HepG2 (cell line): ENCODE data around the gene TRMT112. TPM values are rescaled to one million over a fixed set of nuclear protein-coding genes. Genes with fewer than 3 reads are reported as not detected.
A peak's percentile ranks its signal among the peaks of the same experiment; 100 is the strongest.

Experiments
- NAIF1 ChIP-seq: sonication (generic); formaldehyde crosslinking; IDR thresholded peaks from 2 replicates; pipeline ENCODE4 v1.5.0; 2020; ENCODE audit warnings: mild to moderate bottlenecking, missing genetic modification reagents, borderline replicate concordance
- NFE2L2 ChIP-seq: fragments of 150-350 bp; IDR thresholded peaks from 2 replicates; pipeline ENCODE4 v1.6.1; 2014; ENCODE audit warnings: low read length
- NFKBIZ ChIP-seq: IDR thresholded peaks from 2 replicates; pipeline ENCODE4 v1.6.1; 2018; ENCODE audit warnings: missing genetic modification reagents, missing compliant biosample characterization
- NR2F6 ChIP-seq, 2 experiments: IDR thresholded peaks; 2 replicates each; pipeline ENCODE4 v1.6.1; 2016; ENCODE audit warnings: antibody characterized with exemption in 1 of 2, mild to moderate bottlenecking in 1 of 2
- POLR2A ChIP-seq, 2 experiments: IDR thresholded peaks; 2 replicates each; pipeline ENCODE4 v1.6.1; 2011; ENCODE audit warnings: low read depth in 2 of 2, low read length in 2 of 2, mild to moderate bottlenecking in 1 of 2, moderate library complexity in 1 of 2; ENCODE audit not compliant: insufficient read depth in 1 of 2
- RFXAP ChIP-seq: sonication (generic); formaldehyde crosslinking; IDR thresholded peaks from 2 replicates; pipeline ENCODE4 v1.4.0; 2020; ENCODE audit warnings: missing genetic modification reagents, borderline replicate concordance
- SALL2 ChIP-seq: sonication (generic); formaldehyde crosslinking; IDR thresholded peaks from 2 replicates; pipeline ENCODE4 v1.8.1; 2023; ENCODE audit warnings: mild to moderate bottlenecking, missing genetic modification reagents, inconsistent platforms
- TCF7 ChIP-seq: sonication (generic); IDR thresholded peaks from 2 replicates; pipeline ENCODE4 v1.6.1; 2016; ENCODE audit warnings: antibody characterized with exemption, low read depth
- TCF7L2 ChIP-seq: IDR thresholded peaks from 2 replicates; pipeline ENCODE4 v1.6.1; 2011; ENCODE audit warnings: mild to moderate bottlenecking, low read depth, low read length, moderate library complexity
- ZNF441 ChIP-seq: sonication (generic); formaldehyde crosslinking; IDR thresholded peaks from 2 replicates; pipeline ENCODE4 v1.7.0; 2021; ENCODE audit warnings: missing genetic modification reagents, borderline replicate concordance
- polyA plus RNA-seq, 8 experiments: library from polyadenylated mRNA; depleted of rRNA in 3 of 8; stranded (reverse) in 7 of 8; unstranded in 1 of 8; fragments of >200 nt; fragmentation: Illumina TruSeq in 4 of 8; extraction: Trizol in 4 of 8; gene quantifications; 2 replicates each; pipeline versions ENCODE4 v1.2.1 to v1.2.3, GENCODE V29; 2011 to 2016; ENCODE audit warnings: low read depth in 4 of 8, missing spikeins in 1 of 8, mixed read lengths in 1 of 8; ENCODE audit not compliant: insufficient read depth in 1 of 8
- total RNA-seq, 5 experiments: library from RNA; depleted of rRNA; stranded (reverse); fragments of >200 nt; fragmentation: Illumina TruSeq; extraction: Trizol; gene quantifications; 2 replicates each; pipeline ENCODE4 v1.2.3, GENCODE V29; 2016; ENCODE audit warnings: low read depth in 1 of 5
- TF ChIP-seq, protein P1 (sequence below): IDR thresholded peaks from 2 replicates; pipeline ENCODE4 v1.6.1; 2016; ENCODE audit warnings: control low read depth
- TF ChIP-seq, protein P2 (sequence below): sonication (generic); formaldehyde crosslinking; IDR thresholded peaks from 2 replicates; pipeline ENCODE4 v1.8.0; 2022; ENCODE audit warnings: missing genetic modification reagents, mild to moderate bottlenecking, moderate library complexity, borderline replicate concordance
- TF ChIP-seq, protein P3 (sequence below): sonication (generic); formaldehyde crosslinking; IDR thresholded peaks from 2 replicates; pipeline ENCODE4 v1.4.0; 2020; ENCODE audit warnings: missing genetic modification reagents
- TF ChIP-seq, protein P4 (sequence below): sonication (generic); formaldehyde crosslinking; conservative IDR thresholded peaks from 2 replicates; pipeline ENCODE4 v1.4.0; 2020; ENCODE audit warnings: missing genetic modification reagents
- TF ChIP-seq, protein P5 (sequence below): conservative IDR thresholded peaks from 2 replicates; pipeline ENCODE4 v1.6.1; 2018; ENCODE audit warnings: missing genetic modification reagents
- TF ChIP-seq, protein P6 (sequence below): sonication (generic); formaldehyde crosslinking; IDR thresholded peaks from 2 replicates; pipeline ENCODE4 v1.4.0; 2020; ENCODE audit warnings: missing genetic modification reagents, borderline replicate concordance
- TF ChIP-seq, protein P7 (sequence below): sonication (generic); formaldehyde crosslinking; IDR thresholded peaks from 2 replicates; pipeline ENCODE4 v1.4.0; 2020; ENCODE audit warnings: missing genetic modification reagents; ENCODE audit errors: not compliant biosample characterization

Gene TRMT112
- total and polyA plus RNA-seq, 2 of the 13 experiments (the other 11 are each of a cell fraction or from before 2014, with no cell fraction given): 186 to 409 TPM

DNA sequence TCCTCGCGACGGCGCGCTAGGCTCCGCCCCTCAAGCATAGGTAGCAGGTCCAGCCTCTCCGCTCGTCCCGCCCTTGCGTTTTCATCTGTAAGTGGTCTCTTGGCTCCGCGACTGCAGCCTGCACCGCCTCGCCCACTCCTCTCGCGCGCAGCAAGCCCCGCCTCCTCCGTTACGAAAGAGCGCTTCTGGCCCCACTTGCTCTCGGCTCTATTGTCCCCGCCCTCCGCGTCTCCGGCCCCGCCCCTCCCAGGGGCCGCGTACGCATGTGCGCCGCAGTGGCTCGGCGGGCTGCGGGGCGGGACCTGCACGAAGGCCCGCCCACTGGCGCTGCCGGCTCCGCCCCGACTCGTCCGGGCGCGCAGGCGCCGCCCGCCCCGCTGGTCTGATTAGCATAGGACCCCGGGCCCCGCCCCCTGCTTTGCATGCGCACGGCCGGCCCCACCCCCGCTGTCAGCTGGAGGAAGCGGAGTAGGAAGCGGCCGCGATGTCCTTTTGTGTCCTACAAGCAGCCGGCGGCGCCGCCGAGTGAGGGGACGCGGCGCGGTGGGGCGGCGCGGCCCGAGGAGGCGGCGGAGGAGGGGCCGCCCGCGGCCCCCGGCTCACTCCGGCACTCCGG, 12.2 kb downstream of the TRMT112 start, which contains the start of gene ESRRA (continued):
- TF ChIP-seq, protein P1, sequence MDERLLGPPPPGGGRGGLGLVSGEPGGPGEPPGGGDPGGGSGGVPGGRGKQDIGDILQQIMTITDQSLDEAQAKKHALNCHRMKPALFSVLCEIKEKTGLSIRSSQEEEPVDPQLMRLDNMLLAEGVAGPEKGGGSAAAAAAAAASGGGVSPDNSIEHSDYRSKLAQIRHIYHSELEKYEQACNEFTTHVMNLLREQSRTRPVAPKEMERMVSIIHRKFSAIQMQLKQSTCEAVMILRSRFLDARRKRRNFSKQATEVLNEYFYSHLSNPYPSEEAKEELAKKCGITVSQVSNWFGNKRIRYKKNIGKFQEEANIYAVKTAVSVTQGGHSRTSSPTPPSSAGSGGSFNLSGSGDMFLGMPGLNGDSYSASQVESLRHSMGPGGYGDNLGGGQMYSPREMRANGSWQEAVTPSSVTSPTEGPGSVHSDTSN: no peak
- no peak for TF ChIP-seq NFE2L2
- TF ChIP-seq, protein P2, sequence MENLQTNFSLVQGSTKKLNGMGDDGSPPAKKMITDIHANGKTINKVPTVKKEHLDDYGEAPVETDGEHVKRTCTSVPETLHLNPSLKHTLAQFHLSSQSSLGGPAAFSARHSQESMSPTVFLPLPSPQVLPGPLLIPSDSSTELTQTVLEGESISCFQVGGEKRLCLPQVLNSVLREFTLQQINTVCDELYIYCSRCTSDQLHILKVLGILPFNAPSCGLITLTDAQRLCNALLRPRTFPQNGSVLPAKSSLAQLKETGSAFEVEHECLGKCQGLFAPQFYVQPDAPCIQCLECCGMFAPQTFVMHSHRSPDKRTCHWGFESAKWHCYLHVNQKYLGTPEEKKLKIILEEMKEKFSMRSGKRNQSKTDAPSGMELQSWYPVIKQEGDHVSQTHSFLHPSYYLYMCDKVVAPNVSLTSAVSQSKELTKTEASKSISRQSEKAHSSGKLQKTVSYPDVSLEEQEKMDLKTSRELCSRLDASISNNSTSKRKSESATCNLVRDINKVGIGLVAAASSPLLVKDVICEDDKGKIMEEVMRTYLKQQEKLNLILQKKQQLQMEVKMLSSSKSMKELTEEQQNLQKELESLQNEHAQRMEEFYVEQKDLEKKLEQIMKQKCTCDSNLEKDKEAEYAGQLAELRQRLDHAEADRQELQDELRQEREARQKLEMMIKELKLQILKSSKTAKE (CRISPR knock-in tag): no peak
- TF ChIP-seq, protein P3, sequence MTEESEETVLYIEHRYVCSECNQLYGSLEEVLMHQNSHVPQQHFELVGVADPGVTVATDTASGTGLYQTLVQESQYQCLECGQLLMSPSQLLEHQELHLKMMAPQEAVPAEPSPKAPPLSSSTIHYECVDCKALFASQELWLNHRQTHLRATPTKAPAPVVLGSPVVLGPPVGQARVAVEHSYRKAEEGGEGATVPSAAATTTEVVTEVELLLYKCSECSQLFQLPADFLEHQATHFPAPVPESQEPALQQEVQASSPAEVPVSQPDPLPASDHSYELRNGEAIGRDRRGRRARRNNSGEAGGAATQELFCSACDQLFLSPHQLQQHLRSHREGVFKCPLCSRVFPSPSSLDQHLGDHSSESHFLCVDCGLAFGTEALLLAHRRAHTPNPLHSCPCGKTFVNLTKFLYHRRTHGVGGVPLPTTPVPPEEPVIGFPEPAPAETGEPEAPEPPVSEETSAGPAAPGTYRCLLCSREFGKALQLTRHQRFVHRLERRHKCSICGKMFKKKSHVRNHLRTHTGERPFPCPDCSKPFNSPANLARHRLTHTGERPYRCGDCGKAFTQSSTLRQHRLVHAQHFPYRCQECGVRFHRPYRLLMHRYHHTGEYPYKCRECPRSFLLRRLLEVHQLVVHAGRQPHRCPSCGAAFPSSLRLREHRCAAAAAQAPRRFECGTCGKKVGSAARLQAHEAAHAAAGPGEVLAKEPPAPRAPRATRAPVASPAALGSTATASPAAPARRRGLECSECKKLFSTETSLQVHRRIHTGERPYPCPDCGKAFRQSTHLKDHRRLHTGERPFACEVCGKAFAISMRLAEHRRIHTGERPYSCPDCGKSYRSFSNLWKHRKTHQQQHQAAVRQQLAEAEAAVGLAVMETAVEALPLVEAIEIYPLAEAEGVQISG (CRISPR knock-in tag): no peak; the same call in 1 of the 2 replicates
- TF ChIP-seq RFXAP (CRISPR knock-in tag): 0 out of 2 replicates have a peak, but pooled peaks have one; percentile 49
- 0 out of 2 replicates have a peak, but pooled peaks have one; percentile 1 for TF ChIP-seq SALL2
- TF ChIP-seq NR2F6 (IDR thresholded peaks at IDR 0.05): no peak
- no peak for TF ChIP-seq NR2F6 (CRISPR knock-in tag; IDR thresholded peaks at IDR 0.05)
- TF ChIP-seq, protein P4, sequence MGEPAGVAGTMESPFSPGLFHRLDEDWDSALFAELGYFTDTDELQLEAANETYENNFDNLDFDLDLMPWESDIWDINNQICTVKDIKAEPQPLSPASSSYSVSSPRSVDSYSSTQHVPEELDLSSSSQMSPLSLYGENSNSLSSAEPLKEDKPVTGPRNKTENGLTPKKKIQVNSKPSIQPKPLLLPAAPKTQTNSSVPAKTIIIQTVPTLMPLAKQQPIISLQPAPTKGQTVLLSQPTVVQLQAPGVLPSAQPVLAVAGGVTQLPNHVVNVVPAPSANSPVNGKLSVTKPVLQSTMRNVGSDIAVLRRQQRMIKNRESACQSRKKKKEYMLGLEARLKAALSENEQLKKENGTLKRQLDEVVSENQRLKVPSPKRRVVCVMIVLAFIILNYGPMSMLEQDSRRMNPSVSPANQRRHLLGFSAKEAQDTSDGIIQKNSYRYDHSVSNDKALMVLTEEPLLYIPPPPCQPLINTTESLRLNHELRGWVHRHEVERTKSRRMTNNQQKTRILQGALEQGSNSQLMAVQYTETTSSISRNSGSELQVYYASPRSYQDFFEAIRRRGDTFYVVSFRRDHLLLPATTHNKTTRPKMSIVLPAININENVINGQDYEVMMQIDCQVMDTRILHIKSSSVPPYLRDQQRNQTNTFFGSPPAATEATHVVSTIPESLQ (CRISPR knock-in tag): no peak
- no peak for TF ChIP-seq NFKBIZ
- no peak for TF ChIP-seq TCF7L2
- peak in 1 of 2 experiments; percentile 20; a peak in 2 of 4 replicates for TF ChIP-seq POLR2A (IDR thresholded peaks at IDR 0.05; ENCODE audit: insufficient read depth in 1 of 2, low read depth in 2 of 2, low read length in 2 of 2)
- TF ChIP-seq ZNF441 (CRISPR knock-in tag): peak; percentile 100
- TF ChIP-seq TCF7: no peak
- TF ChIP-seq, protein P5, sequence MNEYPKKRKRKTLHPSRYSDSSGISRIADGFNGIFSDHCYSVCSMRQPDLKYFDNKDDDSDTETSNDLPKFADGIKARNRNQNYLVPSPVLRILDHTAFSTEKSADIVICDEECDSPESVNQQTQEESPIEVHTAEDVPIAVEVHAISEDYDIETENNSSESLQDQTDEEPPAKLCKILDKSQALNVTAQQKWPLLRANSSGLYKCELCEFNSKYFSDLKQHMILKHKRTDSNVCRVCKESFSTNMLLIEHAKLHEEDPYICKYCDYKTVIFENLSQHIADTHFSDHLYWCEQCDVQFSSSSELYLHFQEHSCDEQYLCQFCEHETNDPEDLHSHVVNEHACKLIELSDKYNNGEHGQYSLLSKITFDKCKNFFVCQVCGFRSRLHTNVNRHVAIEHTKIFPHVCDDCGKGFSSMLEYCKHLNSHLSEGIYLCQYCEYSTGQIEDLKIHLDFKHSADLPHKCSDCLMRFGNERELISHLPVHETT: peak; percentile 7; the same call in 1 of the 2 replicates
- no peak for TF ChIP-seq NAIF1 (CRISPR knock-in tag)
- TF ChIP-seq, protein P6, sequence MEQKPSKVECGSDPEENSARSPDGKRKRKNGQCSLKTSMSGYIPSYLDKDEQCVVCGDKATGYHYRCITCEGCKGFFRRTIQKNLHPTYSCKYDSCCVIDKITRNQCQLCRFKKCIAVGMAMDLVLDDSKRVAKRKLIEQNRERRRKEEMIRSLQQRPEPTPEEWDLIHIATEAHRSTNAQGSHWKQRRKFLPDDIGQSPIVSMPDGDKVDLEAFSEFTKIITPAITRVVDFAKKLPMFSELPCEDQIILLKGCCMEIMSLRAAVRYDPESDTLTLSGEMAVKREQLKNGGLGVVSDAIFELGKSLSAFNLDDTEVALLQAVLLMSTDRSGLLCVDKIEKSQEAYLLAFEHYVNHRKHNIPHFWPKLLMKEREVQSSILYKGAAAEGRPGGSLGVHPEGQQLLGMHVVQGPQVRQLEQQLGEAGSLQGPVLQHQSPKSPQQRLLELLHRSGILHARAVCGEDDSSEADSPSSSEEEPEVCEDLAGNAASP (CRISPR knock-in tag): peak; percentile 22; the same call in 1 of the 2 replicates
- TF ChIP-seq, protein P7, sequence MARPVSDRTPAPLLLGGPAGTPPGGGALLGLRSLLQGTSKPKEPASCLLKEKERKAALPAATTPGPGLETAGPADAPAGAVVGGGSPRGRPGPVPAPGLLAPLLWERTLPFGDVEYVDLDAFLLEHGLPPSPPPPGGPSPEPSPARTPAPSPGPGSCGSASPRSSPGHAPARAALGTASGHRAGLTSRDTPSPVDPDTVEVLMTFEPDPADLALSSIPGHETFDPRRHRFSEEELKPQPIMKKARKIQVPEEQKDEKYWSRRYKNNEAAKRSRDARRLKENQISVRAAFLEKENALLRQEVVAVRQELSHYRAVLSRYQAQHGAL (CRISPR knock-in tag): no peak
